Effector CD4-positive, alpha-beta T cell (primary cell): ENCODE data around the gene CDX1.

Source experiments
- DNase-seq: peaks from one replicate; pipeline ENCODE4 v3.0.0-alpha.2; 2020

The CDX1 gene

DNA sequence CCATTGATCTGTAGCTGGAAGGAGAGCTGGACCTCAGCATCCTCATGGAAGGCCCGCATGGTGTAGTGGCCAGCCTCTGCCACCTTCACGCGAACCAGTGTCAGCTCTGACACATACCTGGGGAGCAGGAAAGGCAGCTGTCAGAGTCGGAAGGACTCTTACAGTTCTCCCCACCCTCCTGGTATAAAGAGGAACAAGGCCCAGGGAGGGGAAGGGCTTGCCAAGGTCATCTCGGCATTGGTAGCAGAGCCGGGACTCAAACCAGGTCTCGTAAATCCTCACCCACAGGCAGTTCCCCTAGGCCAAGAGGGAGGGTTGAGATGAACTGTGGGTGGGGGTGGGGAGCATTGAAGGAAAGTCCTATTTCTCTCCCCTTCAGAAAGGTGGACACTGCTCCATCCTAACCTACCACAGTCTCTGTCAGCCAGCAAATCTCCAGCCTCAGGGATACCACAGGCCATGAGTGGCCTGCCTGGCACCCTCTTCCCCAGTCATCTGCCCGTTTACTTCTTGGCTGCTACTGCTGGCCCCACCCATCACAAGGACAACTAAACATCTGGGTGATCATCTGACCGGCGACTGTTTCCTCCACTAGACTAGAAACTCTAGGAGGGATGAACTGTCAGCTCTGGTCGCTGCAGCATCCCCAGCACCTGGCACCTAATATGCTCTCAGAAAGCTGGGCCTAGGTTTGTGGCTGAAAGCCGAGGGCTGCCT, 34.4 kb upstream of the CDX1 start:
- no peak for DNase-seq

DNA sequence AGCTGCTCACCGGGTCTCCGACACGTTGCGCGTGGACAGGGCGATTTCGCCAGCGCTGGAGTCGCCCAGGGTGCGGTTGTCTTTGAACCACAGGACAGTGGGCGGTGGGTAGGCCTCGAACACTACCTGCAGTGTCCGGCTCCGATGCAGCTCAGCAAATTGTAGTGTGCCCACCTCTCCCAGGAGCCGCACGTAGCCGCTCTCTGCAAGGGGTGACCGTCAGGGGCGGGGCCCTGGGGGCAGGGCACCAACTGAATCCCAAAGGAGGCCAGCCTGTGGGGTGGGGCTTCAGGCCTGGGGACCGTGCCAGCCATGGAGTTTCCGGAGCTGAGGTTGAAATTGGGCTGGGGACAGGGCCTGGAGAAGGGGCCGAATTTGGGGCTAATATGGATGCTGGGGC, 33.8 kb upstream of the CDX1 start:
- DNase-seq: no peak

- DNase-seq: no peak
Observed at GRCh38 chr5:150133581-150134197, 32.9 kb upstream of the CDX1 start.

- DNase-seq: no peak
Observed at GRCh38 chr5:150134198-150134588, 32.4 kb upstream of the CDX1 start.

DNA sequence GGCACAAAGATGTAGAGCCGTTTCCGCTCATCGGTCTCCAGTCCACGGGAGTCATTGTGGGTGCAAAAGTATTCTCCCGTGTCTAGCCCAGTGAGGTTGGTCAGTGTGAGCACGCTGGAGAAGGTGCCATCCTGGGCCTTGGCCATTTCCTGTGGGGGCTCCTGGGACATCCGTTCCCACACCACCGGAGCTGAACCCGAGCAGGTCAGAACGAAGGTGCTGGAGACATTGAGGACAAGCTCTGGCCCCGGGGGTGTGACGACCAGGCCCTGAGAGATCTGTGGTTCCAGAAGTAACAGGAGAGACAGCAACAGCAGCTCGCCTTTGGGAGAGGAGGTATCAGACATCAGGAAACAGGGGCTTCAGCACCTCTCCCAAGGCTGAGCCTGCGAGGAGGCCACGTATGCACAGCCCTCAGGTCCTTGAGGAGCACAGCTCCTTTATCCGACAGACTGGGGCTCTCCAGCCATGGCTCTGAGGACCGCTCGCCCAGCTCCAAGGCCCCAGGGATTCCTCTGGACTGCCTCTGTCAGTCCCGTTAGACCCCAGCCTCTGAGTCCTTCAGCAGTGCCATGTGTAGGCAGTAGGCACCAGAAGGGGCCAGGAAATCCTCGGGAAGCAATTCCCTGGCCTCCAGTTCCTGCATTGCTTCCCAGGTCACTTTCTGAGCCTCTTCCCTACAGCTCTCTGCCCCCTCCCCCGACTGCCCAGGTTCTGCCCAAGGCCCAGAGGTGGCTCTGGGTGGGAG, 30.8 kb upstream of the CDX1 start:
- DNase-seq: no peak

DNA sequence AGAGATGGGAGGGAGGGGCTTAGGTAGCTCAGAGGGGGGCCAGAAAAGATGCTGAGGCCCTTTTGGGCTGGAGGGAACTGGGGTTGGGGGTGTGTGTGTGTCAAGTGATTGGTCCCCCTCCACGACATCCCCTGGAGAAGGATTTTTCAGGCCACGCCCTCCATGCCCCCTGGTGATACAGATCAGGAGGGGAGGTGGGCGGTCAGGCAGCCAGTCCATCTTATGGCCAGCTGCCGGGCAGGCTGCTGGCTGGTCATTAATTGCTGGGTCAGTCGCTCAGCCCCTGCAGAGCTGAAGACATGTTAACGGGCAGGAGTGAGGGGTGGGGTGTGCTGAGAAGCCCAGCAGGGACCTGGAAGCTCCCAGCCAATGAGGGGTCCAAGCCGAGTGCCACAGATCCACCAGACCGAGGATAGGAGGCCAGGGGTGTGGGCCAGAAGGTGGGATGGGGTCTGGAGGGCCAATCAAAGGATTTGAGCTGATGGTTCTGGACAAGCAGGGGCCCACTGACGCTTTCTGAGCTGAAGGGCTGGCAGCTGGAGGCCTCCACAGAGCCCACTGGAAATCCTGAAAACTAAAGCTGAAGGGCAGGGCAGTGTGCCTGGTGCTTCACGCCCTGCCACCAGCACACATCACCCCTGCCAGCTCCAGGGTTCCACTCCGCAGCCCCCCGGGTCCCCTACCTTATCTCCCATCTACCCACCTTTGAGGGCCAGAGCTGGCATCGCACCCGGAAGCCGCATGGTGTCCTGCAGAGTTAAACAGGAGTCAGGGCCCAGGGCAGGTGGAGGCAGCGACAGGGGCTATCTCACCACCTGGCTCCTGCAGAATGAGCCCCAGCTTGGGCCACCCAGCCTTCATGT, 30.0 kb upstream of the CDX1 start:
- no peak for DNase-seq

DNA sequence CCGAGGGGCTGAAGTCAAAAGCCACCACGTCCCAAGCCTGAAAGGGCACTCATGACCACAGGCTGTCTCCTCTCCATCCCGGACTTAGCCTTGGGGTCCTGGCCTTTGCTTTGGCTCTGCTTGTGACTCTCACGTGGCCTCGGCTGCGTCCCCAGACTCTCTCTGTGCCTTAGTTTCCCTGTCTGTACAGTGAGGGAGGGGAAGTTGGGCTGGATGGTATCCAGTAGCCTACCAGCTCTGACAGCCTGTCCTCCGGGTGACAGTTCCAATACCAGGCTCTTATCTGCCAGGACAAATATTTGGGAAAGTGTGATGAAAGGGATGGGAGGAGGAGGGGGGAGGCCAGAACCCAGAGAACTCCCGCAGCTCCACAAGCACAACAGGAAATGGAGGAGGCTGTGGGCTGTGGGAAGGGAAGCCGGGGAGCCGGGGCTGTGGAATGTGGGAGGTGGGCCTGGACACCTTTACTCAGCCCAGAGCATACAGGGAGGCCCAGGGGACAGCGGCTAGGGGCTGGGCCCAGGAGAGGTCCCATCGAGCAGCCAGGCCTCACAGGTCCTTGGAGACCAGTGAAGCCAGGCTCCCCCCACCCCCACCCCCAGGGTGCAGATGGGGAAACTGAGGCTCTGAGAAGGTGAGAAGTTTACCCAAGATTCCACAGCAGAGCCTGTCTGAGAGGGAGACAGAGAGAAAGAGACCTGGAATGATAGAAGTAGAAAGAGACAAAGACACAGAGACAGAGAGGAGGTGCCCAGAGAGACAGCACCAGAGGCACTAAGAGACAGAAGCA, 29.2 kb upstream of the CDX1 start:
- no peak for DNase-seq

DNA sequence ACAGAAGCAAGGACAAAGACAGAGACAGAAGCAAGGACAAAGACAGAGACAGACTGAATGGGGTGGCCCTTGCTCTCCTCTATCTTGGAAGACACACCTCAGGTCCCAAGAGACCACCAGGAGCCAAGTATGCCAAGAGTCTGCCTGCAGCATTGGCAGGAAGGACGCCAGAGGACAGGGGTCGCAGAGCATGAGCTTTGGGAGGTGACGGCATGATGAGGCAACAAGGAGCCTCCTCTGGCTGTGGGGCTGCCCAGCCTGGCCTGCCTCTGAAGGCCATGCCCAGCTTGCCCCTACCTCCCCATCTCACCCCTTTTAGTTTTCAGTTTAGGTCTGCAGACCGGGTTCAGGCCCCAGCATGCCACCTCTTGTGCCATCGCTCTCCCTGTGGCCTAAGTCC, 28.6 kb upstream of the CDX1 start:
- no peak for DNase-seq

DNA sequence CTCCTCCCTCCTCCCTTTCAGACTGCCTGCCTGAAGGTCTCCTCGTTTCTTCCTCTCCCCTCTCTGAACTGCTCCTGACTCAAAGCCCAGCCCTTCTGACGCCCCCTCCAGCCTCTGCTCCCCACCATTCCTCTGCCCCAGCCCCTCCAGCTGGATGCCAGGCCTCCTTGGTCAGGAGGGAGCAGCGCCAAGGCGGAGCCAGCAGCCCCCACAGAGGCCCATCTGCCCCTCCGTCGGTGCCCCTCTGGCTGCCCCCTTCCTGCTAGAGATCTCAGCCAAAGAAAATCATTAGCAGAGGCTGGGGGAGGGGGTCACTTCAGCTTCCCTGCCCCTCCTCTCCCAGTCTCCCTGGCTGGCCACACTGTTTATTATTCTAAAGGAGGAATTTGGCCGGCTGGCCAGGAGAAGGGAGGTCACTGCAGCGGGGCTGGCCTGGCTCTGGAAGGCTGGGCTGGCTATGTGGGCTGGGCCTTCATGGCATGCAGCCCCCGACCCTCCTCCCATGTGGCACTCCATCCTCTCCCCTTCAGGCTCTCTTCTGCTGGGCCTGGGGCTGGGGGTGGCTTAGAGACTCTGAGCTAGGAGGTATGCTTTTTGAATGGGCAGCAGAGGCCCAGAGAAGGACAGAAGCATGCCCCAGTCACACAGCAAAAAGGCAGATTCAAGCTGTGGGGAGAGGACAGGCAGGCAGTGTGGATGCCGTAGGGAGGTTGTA, 27.9 kb upstream of the CDX1 start:
- no peak for DNase-seq

DNA sequence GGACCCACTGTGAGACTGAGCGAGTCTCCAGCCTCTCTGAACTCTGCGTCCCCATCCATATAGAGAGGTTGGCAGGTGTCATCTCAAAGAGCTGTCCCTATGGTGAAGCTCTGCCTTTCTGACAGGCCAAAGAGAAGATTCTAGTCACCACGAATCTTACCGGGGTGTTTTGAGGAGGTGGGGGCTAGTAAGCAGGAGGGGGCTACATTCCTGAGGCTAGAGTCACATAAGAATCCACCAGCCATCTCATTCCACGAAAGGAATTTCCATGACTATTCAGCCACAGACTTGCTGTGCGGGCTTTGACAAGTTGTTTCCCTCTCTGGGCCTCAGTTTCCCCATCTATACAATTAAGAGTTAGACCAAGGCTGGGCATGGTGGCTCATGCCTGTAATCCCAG, 27.2 kb upstream of the CDX1 start:
- no peak for DNase-seq

- no peak for DNase-seq
Observed at GRCh38 chr5:150140830-150141229, 25.7 kb upstream of the CDX1 start.

DNA sequence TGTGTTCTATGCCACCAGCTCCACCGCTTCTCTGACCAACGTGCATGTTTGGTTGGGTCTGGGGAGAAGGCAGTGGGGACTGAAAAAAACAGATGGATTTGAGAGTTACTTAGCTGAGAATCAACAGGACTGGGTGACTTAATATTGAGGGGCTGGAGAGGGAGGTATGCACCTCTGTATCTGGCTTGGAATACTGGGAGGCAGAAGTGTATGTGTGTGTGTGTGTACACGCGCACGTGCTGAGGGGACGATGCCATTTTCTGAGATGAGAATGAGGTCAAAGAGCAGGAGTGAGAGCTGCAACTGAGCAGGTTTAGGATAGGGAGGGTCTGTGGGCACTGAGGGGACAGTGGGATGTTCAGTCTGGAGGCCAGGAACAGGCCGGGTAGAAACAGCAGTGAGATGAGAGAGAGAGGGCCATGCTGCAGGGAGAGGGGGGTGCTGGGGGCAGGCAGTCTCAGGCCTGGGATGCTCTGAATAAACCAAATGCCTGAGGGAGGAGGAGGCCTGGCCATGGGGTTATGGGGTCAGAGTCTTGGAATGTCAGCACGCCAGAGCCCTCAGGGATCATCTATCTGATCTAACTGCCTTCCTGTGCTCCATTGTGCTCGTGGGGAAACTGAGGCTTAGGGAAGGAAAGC, 24.9 kb upstream of the CDX1 start:
- no peak for DNase-seq

- DNase-seq: no peak
Observed at GRCh38 chr5:150142185-150142958, 24.2 kb upstream of the CDX1 start.

DNA sequence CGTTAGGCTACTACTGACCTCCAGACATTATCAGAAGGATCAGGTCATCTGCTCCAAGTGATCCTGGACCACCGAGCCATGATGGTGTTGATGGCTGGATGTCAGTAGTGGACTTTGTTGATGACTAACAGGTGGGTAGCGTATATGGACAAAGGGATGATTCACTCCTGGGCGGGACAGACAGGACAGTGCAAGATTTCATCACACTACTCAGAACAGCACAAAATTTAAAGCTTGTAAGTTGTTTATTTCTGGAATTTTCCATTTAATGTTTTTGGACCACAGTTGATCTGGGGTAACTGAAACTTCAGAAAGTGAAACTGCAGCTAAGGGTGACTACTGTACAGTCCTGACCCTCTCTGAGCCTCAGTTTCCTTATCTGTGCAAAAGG, 23.6 kb upstream of the CDX1 start:
- DNase-seq: no peak

DNA sequence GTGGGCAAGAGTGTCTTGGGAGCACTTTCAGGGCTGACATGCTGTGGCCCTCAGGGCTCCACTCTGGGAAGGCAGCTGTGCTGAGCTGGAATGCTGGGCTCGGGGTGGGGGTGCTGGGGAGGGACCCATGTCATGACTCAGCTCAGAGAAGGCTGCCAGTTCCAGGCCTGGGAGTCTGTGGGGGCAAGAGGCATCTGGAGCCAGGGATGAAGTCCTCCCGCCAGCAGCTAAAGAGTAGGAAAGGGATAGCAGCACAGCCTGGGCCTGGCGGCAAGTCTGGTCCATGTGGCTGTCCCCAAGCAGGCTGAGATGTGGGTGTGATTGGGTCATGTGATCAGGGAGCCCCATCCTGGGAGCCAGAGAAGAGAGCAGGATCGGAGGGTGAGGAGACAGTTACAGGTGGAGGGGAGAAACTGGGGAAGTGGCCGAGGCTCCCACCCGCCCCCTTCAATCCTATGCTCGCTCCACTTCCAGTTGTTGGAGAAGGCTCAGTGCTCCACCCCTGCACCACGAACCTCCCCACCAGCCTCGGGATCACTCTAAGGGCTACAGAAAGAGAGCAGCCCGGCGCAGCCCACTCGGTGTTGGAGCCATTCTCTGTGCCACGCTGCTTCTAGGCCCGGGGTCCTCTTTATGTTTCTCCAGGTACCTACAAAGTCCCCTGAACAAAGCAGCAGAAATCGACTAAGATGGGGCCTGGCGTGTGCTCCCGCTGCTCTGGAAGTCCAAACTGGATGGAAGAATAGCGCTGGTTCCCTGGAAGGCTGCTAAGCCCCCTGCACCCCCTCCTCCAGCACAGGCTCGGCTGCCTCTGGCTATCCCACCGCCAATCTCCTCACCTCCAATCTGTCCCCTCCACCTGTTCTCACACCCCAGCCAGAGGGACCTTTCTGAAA, 23.0 kb upstream of the CDX1 start:
- DNase-seq: no peak

GRCh38 chr5:150144246-150144801, 22.3 kb upstream of the CDX1 start:
- no peak for DNase-seq

GRCh38 chr5:150144879-150145278, 21.7 kb upstream of the CDX1 start:
- no peak for DNase-seq

DNA sequence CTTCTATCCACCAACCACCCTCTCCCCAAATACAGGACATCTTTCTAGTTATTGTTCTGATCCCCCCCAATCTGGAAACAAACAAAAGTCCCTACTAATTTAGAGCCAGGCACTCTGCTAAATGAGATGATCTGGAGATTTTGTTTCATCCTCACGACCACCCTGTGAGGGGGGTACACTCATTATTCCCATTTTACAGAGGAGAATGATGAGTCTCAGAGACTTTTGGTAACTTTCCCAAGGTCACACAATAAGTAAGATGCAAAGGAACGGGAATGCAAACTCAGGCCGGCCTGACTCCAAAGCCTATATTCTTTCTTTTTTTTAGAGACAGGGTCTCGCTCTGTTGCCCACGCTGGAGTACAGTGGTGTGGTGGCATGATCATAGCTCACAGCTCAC, 20.3 kb upstream of the CDX1 start:
- no peak for DNase-seq
